Measurements from ENCODE around the gene EVPL.
A peak's percentile ranks its signal among the peaks of the same experiment; 100 is the strongest.
"Not testable (repeated sequence)": the region's sequence is repeated elsewhere in the genome, so short reads cannot be mapped to it uniquely, and the experiment has no call there.

EVPL gene

DNA sequence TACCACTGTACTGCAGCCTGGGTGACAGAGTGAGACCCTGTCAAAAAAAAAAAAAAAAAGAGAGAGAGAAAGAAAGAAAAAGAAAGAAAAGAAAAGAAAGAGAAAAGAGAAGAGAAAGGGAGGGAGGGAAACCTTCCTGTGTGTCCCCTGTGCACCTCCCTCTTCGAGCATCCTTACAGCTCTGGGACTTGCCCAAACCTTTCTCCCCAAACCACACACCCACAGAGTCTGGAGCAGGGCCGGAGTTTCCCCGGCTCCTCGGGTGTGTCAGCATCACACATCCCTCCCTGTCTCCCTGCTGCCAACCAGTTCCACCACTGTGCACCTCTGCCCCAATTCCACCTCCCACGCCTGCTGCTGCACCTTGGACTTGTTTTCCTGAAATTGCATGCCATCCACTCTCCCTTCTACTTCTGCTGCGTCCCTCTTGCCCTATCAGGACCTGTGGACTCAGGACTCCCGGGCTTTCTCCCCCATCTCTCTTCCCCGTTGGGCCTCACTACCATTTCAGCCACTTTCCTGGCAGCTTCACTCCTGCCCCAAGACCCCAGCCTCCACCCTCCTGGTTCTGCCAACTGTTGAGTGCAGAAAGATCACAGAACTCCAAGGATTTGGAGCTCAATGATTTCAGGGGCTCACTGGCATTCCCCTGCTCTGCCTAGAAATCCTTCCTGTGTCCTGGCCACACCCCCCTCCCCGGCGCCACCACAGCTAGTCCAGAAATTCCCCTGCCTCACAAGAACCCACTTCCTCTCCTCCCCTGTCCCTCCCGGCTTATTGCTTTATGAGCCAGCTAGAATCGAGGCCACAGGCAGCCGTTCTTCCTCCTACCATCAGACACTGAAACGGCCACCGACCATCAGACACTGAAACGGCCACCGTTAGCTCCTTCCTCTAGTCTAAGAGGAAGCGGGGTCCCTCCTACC, 30.2 kb downstream of the EVPL start:
- DNase-seq: peak; percentile 85

DNA sequence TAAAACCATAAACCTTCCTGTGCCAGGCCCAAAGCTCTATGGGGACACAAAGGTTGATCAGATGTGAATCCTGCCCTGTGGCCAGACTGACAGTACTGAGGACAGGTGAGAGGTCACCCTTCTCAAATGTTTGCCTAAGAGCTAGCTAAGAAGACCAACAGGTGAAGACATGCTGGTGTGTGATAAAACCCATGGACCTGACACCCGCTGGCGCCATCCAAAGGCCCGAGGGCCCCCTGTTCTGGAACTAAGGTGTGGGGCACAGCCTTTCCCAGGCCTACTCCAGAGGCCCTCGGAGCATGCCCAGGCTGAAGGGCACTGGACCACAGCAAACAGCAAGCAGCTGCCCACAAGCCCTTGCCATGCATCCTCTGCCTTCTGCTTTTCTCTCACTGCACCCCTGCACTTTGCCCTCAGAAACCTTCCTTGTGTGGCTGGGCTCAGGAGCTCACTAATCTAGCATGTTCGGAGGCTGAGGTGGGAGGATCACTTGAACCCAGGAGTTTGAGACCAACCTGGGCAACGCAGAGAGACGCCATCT, 31.7 kb downstream of the EVPL start:
- DNase-seq: no peak

DNA sequence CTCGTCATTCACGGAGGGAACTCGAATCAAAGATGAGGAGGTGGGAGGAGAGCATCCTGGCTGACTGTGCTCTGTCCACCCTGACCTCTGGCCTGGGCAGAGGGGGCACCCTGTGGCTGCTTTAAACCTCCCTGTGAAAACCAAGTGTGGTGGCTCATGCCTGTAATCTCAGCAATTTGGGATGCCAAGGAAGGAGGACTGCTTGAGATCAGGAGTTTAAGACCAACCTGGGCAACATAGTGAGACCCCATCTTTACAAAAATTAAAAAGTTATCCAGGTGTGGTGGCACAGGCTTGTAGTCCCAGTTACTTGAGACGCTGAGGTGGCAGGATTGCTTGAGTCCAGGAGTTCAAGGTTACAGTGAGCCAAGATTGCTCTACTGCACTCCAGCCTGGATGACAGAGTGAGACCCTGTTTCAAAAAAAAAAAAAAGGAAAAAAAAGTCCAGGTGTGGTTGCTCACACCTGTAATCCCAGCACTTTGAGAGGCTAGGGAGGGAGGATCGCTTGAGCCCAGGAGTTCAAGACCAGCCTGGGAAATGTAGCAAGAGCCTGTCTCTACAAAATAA, 32.2 kb downstream of the EVPL start:
- no peak for DNase-seq

DNA sequence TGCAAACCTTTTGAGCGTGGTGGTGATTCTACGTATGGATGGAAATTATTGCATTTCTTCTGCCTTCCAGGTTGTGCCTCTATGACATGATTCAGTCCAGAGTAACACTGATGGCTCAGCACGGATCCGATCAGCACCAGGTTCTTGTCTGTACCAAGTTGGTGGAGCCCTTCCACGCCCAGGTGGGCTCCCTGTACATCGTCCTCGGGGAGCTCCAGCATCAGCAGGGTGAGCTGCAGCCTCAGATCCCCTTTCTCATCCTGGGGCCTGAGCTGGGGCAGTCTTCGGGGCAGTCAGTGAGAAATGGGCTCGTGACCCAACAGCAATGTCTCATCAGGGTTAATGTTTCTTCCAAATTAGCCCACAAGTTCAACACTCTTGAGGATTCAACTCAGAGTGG, 35.7 kb downstream of the EVPL start:
- no peak for DNase-seq

DNA sequence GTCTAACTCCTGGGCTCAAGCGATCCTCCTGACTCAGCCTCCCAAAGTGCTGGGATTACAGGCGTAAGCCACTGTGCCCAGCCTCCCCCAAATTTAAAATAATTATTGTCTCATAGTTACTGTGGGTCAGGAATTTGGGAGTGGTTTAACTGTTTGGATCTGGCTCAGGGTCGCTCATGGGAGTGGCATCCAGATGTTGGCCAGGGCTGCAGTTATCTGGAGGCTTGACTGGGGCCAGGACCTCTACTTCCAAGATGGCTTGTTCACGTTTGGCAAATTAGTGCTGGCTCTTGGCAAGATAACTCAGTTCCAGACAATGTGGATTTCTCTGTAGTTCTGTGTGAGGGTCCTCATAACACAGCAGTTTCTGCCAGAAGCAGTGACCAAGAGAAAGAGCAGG, 40.1 kb downstream of the EVPL start:
- DNase-seq: no peak

DNA sequence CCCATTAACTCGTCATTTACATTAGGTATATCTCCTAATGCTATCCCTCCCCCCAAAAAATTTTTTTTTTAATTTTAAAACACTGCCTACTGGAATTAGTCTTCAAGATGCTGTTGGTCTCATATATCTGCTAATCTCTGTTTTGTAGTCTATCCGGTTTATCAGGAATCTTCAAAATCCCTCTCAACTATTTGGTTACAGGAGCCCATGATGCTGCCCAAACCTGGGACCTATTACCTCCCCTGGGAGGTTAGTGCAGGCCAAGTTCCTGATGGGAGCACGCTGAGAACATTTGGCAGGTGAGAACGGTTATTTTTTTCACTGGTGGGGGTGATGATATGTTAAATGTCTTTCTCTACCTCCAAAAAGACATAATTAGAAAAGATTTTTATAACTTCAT, 41.1 kb downstream of the EVPL start:
- no peak for DNase-seq

DNA sequence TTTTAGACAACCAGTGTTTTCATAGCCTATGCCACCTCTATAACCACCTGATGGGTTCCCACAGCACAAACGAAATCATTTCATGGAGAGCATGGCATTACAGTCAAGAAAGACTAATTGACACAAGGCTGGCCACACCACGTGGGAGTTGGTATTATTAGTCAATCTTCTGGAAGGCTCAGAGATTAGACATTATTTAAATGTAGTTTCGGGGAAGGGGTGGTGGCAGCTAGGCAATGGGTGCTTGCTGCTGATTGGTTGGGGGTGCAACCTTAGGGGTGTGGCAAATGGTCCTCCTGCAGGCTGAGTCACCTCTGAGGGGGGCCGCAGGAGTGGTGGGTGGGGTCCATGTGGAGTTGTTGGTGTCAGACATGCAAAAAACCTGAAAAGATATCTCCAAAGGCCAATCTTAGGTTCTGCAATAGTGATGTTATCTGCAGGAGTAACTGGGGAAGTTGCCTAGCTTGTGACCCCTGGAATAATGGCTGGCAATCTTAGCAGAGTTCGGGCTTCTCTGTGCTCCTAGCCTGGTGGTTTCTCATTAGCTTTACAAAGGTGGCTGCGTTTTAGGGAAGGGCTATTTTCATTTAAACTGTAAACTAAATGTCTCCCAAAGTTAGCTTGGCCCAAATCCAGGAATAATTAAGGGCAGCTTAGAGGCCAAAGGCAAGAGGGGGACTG, 43.5 kb downstream of the EVPL start:
- DNase-seq: peak; percentile 52

DNA sequence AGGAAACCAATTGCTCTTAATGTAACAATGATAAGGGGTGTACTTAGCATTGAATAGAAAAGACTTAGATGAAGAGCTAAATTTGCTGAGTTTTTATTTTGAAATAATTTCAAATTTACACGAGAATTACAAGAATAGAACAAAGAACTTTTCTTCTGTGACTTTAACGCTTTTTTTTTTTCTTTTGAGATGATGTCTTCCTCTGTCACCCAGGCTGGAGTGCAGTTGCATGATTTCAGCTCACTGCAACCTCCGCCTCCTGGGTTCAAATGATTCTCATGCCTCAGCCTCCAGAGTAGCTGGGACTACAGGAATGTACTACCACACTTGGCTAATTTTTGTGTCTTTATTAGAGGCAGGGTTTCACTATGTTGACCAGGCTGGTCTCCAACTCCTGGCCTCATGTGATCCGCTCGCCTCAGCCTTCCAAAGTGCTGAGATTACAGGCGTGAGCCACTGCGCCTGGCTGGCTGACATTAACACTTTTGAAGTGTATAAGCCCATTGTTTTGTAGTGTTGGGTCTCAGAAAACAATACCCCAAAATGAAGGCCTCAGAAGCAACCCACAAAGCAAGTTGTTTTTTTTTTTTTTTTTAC, 46.0 kb downstream of the EVPL start:
- DNase-seq: no peak

DNA sequence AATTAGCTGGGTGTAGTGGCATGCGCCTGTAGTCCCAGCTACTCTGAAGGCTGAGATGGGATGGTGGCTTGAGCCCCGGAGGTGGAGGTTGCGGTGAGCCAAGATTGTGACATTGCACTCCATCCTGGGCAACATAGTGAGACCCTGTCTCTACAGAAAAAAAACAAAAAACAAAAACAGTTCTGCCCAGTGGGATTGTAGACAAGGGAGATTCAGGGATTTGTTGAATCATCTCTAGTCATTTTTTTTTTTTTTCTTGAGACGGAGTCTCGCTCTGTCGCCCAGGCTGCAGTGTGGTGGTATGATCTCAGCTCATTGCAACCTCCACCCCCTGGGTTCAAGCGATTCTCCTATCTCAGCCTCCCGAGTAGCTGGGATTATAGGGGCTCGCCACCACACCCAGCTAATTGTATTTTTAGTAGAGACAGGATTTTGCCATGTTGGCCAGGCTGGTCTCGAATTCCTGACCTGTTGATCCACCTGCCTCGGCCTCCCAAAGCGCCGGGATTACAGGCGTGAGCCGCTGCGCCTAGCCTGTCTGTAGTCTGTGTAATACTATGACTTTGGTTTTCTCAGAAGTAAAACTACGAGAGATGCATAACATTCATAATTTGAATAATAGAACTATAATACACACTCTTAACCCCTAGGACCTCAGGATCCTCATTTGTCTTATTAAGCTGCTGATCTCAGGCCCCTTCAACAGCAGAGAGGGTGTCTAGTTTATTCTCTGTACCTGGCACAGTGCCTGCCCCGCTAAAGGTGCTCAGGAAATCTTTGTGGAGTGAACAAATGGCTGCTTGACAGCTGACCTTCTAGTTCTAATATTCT, 46.7 kb downstream of the EVPL start:
- DNase-seq: peak; percentile 15

DNA sequence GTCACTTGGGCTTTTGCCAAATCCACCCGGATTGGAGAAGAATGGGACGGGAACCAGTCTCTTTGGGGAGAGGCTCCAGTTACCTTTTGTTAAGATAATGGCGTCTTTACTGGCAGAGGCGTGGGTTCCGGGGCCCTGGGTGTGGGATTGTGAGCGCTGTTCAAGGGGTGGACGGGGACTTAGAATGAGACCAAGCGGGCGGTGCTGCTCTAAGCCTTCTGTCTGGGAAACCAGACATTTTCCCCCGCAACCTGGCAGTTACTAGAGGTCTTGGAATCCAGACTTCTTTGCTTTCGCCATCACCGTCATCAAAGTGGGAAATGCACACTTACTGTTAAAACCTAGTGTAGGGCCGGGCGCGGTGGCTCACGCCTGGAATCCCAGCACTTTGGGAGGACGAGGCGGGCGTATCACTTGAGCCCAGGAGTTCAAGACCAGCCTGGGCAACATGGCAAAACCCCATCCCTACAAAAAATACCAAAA, 47.4 kb downstream of the EVPL start:
- DNase-seq: peak; percentile 71

DNA sequence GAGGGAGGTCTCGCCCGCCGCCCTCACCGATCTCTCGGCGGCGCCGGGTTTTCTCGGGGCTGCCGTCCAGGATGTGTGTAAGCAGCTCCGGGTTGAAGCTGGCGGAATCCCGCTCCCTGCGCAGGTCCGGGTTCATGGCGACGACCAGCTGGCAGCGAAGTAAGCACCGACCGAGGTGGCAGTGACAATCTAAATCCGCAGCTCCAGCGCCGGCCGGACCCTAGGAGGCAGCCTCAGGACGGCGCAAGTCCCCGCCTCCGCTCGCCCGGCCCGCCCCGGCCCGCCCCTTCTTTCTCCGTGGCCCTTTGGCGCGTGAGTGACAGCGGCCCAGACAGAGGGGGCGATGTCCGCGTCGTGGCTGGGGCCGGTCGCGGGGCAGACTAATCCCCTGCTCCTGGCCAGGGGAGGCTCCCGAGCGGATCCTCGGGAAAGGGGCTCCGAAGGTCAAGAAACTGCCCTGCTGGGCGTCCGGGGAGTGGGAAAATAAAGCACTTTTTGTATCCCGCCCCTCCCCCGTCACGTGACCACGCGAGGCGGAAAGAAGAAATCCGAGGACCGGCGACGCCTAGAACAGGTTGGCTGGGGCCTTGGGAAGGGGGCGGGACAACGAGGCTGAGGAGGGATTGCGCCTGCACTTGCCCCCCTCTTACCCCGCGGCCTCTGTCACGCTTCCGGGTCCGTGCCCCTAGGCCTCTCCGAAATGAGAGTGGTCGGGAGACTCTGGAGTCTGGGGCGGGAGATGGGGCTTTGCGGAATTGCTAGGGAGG, 48.0 kb downstream of the EVPL start, which contains the start of the genes ACOX1 and TEN1:
TSS of gene ACOX1 (minus strand) at position 229 of the 767 bp plus-strand sequence. CDS start at position 136, 93 bp downstream.
TSS of gene TEN1 (plus strand) at position 303 of the 767 bp plus-strand sequence. CDS start 6,953 bp downstream, outside the sequence.
- peak; percentile 92 for DNase-seq

DNA sequence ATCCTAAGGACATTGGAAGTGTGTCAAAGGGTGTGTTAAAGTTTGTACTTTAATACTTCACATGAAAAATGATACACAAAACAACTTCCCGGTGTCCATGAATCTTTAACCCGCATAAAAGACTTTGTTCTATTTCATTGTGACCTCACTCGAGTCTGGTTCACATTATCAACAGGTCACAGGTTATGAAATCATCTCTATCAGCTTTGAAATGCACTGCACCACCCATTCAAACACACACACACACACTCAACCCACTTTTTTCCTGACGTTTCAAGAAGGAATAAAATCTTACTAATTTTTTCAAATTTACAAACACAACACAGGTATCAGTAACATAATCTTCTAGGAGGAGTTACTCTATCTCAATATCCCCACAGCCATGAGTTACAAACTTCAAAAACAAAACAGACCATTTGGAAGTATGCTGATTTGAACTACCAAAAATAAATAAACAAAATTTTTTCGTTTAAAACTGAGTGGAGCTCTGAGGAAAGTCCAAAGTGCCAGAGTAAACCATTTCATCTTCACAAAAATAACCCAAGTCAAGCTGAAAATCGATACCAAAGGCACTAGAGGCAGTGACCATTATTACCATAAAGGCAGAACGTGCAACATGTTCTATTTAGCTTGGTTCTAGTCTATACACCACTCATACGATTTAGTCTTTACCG, 50.8 kb downstream of the EVPL start:
- no peak for DNase-seq

DNA sequence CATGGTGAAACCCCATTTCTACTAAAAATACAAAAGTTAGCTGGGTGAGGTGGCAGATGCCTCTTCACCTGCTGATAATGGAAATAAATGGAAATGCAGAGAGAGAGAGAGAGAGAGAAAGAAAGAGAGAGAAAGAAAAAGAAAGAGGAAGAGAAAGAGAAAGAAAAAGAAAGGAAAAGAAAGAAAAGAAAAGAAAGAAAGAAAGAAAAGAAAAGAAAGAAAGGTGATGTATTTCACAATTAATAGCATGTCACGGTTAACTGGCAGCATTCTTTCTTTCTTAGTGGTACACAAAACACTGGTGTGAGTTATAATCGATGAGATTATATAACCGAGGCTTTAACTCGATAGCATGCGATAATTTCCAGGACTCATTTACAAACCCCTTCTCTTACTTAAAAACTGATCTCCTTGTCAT, 51.3 kb downstream of the EVPL start:
- DNase-seq: no peak

DNA sequence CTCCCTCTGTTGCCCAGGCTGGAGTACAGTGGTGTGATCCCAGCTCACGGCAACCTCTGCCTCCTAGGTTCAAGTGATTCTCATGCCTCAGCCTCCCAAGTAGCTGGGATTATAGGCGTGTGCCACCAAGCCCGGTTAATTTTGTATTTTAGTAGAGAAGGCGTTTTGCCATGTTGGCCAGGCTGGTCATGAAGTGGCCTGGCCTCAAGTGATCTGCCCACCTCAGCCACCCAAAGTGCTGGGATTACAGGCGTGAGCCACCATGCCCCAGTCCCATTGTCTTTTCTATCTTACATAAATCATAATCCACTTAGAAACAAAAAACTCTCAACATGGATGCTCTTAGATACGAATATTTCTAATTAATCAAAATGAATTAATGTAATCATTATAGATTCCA, 51.9 kb downstream of the EVPL start:
- not testable (repeated sequence) for DNase-seq

DNA sequence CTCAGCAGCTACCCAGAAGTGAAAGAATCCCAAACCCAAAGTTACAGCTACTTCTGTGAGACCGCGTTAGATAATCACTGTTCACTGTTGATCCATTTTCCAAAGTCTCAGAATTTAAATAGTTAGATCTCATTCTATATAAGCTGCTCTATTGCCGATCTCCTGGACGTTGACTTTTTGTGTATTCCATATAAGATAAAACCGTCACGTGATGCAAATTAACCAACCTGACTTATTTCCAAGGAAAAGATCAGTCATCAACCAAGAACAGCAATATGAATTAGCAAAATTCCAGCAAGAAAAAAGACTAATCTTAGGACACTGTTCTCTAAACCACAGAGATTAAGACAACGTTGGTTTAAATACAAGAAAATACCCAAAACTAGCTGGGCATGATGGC, 56.5 kb downstream of the EVPL start:
- no peak for DNase-seq

DNA sequence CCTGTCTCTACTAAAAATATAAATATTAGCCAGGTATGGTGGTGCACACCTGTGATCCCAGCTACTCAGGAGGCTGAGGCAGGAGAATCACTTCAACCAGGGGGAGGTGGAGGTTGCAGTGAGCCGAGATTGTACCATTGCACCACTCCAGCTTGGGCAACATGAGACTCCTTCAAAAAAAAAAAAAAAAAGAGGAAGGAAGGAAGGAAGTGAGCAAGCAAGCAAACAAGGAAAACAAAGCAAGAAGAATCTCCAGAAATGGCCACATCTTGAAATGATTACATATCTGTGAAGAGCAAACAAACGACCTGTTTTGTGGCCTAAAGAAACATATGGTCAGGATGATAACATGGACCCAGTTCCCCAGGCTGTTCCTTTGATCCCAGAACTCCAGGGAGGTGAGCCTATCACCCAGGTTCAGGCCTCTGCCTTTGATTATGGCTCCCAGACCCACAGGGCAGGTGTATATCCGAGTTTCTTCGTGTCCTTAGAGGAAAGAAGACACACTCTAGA, 57.0 kb downstream of the EVPL start:
- peak; percentile 43 for DNase-seq

DNA sequence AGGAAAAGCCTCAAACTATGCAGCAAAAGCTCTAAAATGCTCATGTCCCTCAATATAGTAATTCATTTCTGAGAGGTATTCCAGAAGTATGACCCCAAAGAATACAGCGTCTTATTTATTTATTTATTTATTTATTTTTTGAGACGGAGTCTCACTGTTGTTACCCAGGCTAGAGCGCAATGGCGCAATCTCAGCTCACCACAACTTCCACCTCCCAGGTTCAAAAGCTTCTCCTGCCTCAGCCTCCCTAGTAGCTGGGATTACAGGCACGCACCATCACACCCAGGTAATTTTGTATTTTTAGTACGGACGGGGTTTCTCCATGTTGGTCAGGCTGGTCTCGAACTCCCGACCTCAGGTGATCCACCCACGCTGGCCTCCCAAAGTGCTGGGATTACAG, 58.1 kb downstream of the EVPL start:
- DNase-seq: not testable (repeated sequence)

DNA sequence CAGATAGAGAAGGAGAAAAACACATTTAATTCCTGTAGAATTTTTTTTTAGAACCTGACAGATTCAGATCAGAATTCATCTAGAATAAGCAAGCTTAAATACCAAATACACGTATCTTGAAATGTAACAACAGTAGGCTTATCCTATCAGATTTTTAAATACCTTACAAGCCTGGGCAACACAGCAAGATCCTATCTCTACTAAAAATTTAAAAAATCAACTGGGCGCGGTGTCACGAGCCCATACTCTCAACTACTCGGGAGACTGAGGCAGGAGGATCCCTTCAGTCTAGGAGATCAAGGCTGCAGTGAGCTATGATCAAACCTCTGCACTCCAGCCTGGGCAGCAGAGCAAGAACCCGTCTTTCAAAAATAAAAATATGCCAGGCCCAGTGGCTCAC, 61.6 kb downstream of the EVPL start:
- DNase-seq: no peak

DNA sequence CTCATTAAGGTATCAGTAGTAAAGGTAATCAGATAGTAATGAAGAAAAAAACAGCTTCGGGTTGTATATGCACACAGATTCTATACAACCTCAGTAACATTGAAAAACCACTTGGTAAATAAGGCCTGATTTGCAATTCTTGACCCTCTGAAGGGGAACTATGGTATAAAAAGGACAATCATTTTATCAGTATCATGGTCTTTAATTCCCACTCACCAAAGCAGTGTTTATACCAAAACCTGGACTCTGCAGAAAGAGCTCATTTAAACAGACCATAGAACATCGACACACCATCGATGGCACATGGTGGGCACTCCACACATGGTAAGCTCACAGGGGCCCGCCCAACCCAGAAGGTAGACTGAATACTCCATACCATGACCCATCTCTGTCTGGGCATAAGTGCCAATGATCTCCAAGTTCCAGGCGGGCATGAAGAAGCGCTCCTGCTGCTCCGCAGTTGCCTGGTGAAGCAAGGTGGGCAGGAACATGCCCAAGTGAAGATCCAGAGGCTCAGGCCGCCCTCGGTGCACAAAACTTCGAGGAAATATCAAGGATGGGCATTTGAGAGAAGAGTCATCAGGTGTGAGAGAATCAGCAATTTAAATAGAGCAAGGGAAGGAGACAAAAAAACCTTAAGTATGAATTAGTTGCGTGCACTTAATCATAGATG, 67.1 kb downstream of the EVPL start:
- no peak for DNase-seq

Measured in GF-D8 (cell line).